B cell (primary cell): ENCODE measurements around the gene GKN1.

Source experiments
- CTCF ChIP-seq: fragments of 200-600 bp; IDR thresholded peaks from one replicate; pipeline ENCODE4 v1.8.0; 2022; ENCODE audit warnings: antibody characterized with exemption, mild to moderate bottlenecking
- EZH2 ChIP-seq: IDR thresholded peaks from 2 replicates; pipeline ENCODE4 v1.6.1; 2012; ENCODE audit warnings: borderline replicate concordance, low read depth, mild to moderate bottlenecking, moderate library complexity, low read length; ENCODE audit not compliant: insufficient read depth, poor library complexity, severe bottlenecking

GRCh38 chr2:68948710-68949109 lies 25.7 kb upstream of the GKN1 start:
- no peak for TF ChIP-seq CTCF
- TF ChIP-seq EZH2: no peak
